Activated CD4-positive, alpha-beta T cell treated with anti-CD3 and anti-CD28 coated beads for 36 hours (primary cell): Measurements from ENCODE around the gene PNLDC1. TPM values are rescaled to one million over a fixed set of nuclear protein-coding genes. Genes with fewer than 3 reads are reported as not detected.

ENCODE experiments used
- ATAC-seq: fragments of 200-7000 bp; cut with Tn5 transposase; one replicate; pipeline ENCODE4 v1.10.0; 2021; ENCODE audit warnings: mild to moderate bottlenecking, moderate library complexity
- CTCF ChIA-PET: fragments of 350-600 bp; sonication (Branson Sonifier 250); formaldehyde crosslinking; loops from one replicate; lab custom pipeline; 2021; ENCODE audit warnings: antibody characterized with exemption; lab: Charles Lee
- POLR2A ChIA-PET: fragments of 350-600 bp; sonication (Branson Sonifier 250); formaldehyde crosslinking; loops from one replicate; lab custom pipeline; 2021; ENCODE audit warnings: antibody characterized with exemption, inconsistent platforms; lab: Charles Lee
- DNase-seq: peaks from one replicate; pipeline ENCODE4 v3.0.0-alpha.2; 2020
- H3K27ac Mint-ChIP-seq: one replicate; pipeline ENCODE4 v1.8.0; 2021; ENCODE audit warnings: mixed read lengths
- H3K27me3 Mint-ChIP-seq: one replicate; pipeline ENCODE4 v1.8.0; 2021; ENCODE audit warnings: mixed read lengths
- H3K36me3 Mint-ChIP-seq: one replicate; pipeline ENCODE4 v1.8.0; 2021; ENCODE audit warnings: low read depth, mixed read lengths
- H3K4me1 Mint-ChIP-seq: one replicate; pipeline ENCODE4 v1.8.0; 2021; ENCODE audit warnings: mixed read lengths
- H3K4me3 Mint-ChIP-seq: one replicate; pipeline ENCODE4 v1.8.0; 2021; ENCODE audit warnings: mild to moderate bottlenecking, moderate library complexity, mixed read lengths
- H3K9me3 Mint-ChIP-seq: one replicate; pipeline ENCODE4 v1.8.0; 2021; ENCODE audit warnings: low read depth, mixed read lengths
- intact Hi-C, 2 experiments: fragments of 100-400 bp; cut with DNase I in 1 of 2; cut with micrococcal nuclease in 1 of 2; formaldehyde crosslinking; loops; one replicate each; pipeline versions ENCODE4 v1.14.2 to v1.15.1; 2022 to 2024; cut with DNase I, micrococcal nuclease
- total RNA-seq, 2 experiments: library from RNA; stranded (reverse); gene quantifications; one replicate each; pipeline ENCODE4 v1.2.3, GENCODE V29; 2021

The PNLDC1 gene
- total RNA-seq, 2 experiments from 2014 or later = 0.11 TPM

GRCh38 chr6:159761129-159761872 is 38.8 kb upstream of the PNLDC1 start:
- H3K36me3 Mint-ChIP-seq = peaks cover 48% of the 10 kb centered on the region

DNA sequence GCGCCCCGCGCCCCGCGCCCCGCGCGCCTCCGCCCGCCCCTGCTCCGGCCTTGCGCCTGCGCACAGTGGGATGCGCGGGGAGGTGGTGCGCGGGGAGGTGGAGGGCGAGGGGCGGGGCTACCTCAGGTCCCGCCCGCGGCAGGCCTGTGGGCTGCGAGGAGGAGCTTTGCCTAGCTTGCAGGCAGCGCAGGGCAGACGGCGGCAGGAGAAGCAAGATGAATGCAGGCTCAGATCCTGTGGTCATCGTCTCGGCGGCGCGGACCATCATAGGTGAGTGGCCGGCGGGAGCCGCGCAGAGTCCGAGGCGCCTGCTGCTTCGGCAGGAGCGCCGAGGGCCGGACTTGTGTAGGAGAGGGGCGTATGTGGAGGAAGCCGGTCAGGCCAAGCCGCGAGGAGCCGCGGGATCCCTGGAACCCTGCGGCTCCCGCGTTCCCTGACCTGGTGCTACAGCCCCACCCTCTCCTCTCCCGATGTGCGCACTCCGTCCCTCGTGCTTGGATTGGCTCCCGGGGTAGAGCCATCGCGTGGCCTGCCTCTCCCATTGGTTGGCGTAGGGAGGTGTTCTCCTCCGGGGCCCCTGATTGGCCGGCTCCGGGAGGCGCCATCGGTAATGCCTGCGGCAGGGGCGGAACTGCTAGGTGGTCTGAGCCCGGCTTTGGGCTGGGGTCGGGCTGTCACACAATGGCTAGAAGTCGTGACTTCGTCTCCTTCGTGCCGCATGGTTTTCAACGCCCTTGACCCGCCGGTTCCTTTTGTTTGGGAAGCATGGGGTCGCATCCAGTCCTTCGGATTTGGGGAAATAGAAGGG is 38.0 kb upstream of the PNLDC1 start, which contains the start of gene ACAT2:
ACAT2 (plus strand) TSS at position 173 of the 808 bp plus-strand sequence; CDS start at position 216, 43 bp downstream.
- DNase-seq = peak; percentile 96
- peak within 1 kb of the TSS; percentile 95 for H3K27ac Mint-ChIP-seq
- H3K9me3 Mint-ChIP-seq = no peaks in the 10 kb centered on the region
- peak within 1 kb of the TSS; percentile 95 for H3K4me3 Mint-ChIP-seq
- ChIA-PET POLR2A (interaction anchor here (0.5 to 4.3 kb wide), 7 partner anchors 10 to 65 kb away, joined by 3 to 24 read pairs (median 4); partner anchors contain the start of genes TCP1 and WTAP), CTCF (interaction anchor here (1.0 to 1.9 kb wide), 5 partner anchors 20 to 38 kb away, joined by 3 to 7 read pairs (median 4); partner anchors contain the start of gene WTAP)
- intact Hi-C loops = loop anchor here (1.0 to 2.0 kb wide), 5 partner anchors 27 to 206 kb away; partner anchors contain the start of genes TCP1 (in 2 of the 2), WTAP (in 2 of the 2) and SOD2 (in 1 of the 2)
- H3K27me3 Mint-ChIP-seq = no peaks in the 10 kb centered on the region
- ATAC-seq = peak; percentile 97
- peaks cover 27% of the 10 kb centered on the region for H3K4me1 Mint-ChIP-seq
- H3K36me3 Mint-ChIP-seq = peaks cover 50% of the 10 kb centered on the region

More at GRCh38 chr6:159761129-159761872, 38.8 kb upstream of the PNLDC1 start:
- ChIA-PET POLR2A (interaction anchor here (0.7 to 4.3 kb wide), 7 partner anchors 8 to 64 kb away, joined by 3 to 24 read pairs (median 3); partner anchors contain the start of genes TCP1 and WTAP), CTCF (interaction anchor here (1.0 to 1.9 kb wide), 5 partner anchors 21 to 37 kb away, joined by 3 to 7 read pairs (median 4); partner anchors contain the start of gene WTAP)
- intact Hi-C loops = loop anchor here in 1 of 2 experiments (1.0 to 2.0 kb wide), 2 partner anchors 34 to 70 kb away; partner anchors contain the start of gene WTAP
- H3K4me1 Mint-ChIP-seq = peaks cover 23% of the 10 kb centered on the region
- peak; percentile 48 for DNase-seq
- no peaks in the 10 kb centered on the region for H3K9me3 Mint-ChIP-seq
- H3K27ac Mint-ChIP-seq = peak overlapping the region; percentile 94
- H3K27me3 Mint-ChIP-seq = no peaks in the 10 kb centered on the region
- peak overlapping the region; percentile 95 for H3K4me3 Mint-ChIP-seq
- no peak for ATAC-seq

- CTCF ChIA-PET = interaction anchor here (0.6 kb wide), 1 partner anchor 32 kb away, joined by 3 read pairs; no protein-coding TSS in a partner anchor
- peak overlapping the region; percentile 95 for H3K4me3 Mint-ChIP-seq
- POLR2A ChIA-PET = interaction anchor here (4.3 kb wide), 1 partner anchor 26 kb away, joined by 24 read pairs; the partner anchor contains the start of gene TCP1
- intact Hi-C loops = loop anchor here (1.0 kb wide), 4 partner anchors 27 to 206 kb away; partner anchors contain the start of genes TCP1 (in 2 of the 2), SOD2 (in 1 of the 2) and WTAP (in 1 of the 2)
- no peaks in the 10 kb centered on the region for H3K9me3 Mint-ChIP-seq
- DNase-seq (peak; percentile 42), ATAC-seq (no peak)
- peaks cover 28% of the 10 kb centered on the region for H3K4me1 Mint-ChIP-seq
- peaks cover 55% of the 10 kb centered on the region for H3K36me3 Mint-ChIP-seq
- H3K27me3 Mint-ChIP-seq = no peaks in the 10 kb centered on the region
- H3K27ac Mint-ChIP-seq = peak overlapping the region; percentile 95
Observed at GRCh38 chr6:159762681-159763293, 37.3 kb upstream of the PNLDC1 start.

- no peak for DNase-seq
- no peak for ATAC-seq
- POLR2A ChIA-PET = interaction anchor here (1.5 kb wide), 1 partner anchor 10 kb away, joined by 3 read pairs; no protein-coding TSS in a partner anchor
- peaks cover 70% of the 10 kb centered on the region for H3K36me3 Mint-ChIP-seq
- H3K9me3 Mint-ChIP-seq = peaks cover 2% of the 10 kb centered on the region
- CTCF ChIA-PET = no interaction called here
- peaks cover 21% of the 10 kb centered on the region for H3K4me1 Mint-ChIP-seq
- intact Hi-C loops = no loop called here
- no peaks in the 10 kb centered on the region for H3K27me3 Mint-ChIP-seq
- peak overlapping the region; percentile 25 for H3K27ac Mint-ChIP-seq
- no peak overlapping the region for H3K4me3 Mint-ChIP-seq
Observed at GRCh38 chr6:159766906-159767305, 33.2 kb upstream of the PNLDC1 start.

DNA sequence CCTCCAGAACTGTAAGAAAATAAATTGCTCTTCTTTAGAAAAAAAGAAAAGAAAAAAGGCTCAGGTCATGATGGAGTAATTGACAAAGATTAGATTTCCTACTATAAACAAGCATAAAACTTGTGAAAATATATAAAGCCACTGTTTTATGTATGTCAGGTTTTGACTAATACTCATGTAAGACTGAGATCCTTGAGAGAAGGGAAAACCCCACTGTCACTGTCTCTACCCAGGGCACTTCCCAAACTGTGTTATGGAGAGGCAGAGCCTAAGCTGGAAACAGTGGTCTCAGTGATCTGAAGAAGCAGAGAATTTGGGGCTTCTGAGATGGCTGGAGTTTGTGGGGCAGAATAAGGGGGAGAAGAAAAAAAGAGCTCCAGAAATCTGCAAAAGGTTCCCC is 30.6 kb upstream of the PNLDC1 start:
- DNase-seq (no peak), ATAC-seq (peak; percentile 86)
- H3K27ac Mint-ChIP-seq = no peak overlapping the region
- no peaks in the 10 kb centered on the region for H3K27me3 Mint-ChIP-seq
- H3K36me3 Mint-ChIP-seq = peaks cover 62% of the 10 kb centered on the region
- H3K9me3 Mint-ChIP-seq = peaks cover 2% of the 10 kb centered on the region
- no peak overlapping the region for H3K4me3 Mint-ChIP-seq
- peaks cover 17% of the 10 kb centered on the region for H3K4me1 Mint-ChIP-seq
- ChIA-PET POLR2A (interaction anchor here (0.6 to 0.7 kb wide), 2 partner anchors 8 to 38 kb away, joined by 3 read pairs; no protein-coding TSS in a partner anchor), CTCF (interaction anchor here (0.6 to 1.4 kb wide), 5 partner anchors 11 to 37 kb away, joined by 3 to 5 read pairs (median 3); no protein-coding TSS in a partner anchor)
- intact Hi-C loops = no loop called here

DNA sequence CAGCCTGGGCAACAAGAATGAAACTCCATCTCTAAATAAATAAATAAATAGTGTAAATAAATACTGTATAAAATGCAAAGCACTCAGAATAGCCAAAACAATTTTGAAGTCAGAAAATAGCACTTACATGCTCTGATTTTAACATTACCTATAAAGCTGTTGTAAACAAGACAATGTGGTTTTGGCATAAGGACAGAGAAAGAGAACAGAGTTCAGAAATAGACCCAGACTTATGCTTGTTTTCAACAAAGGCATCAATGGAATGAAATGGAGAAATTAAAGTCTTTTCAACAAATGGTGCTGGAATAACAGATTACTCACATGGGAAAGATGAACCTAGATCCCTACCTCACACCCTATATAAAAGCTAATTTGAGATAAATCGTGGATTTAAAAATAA is 27.9 kb upstream of the PNLDC1 start:
- intact Hi-C loops = no loop called here

DNA sequence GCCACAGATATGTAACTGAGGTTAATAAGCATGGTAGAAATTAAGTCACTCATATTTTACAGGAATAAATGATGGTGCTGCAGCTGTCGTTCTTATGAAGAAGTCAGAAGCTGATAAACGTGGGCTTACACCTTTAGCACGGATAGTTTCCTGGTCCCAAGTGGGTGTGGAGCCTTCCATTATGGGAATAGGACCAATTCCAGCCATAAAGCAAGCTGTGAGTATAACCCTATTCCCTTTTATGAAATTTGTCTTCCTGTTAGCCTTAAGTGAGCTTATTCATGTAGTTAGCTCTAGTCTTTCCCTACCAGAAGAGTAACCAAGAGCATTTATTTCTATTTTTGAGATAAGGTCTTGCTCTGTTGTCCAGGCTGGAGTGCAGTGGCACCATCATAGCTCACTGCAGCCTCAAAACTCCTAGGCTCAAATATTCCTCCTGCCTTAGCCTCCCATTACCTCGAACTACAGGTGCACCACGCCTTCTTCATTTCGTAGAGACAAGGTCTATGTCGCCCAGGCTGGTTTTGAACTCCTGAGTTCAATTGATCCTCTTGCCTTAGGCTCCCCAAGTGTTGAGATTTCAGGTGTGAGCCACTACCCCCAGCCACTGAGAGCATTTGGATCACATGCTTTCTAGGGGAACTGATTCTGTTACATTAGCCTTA is 22.7 kb upstream of the PNLDC1 start:
- H3K36me3 Mint-ChIP-seq = peaks cover 51% of the 10 kb centered on the region
- H3K4me1 Mint-ChIP-seq = peaks cover 9% of the 10 kb centered on the region
- no peaks in the 10 kb centered on the region for H3K9me3 Mint-ChIP-seq
- intact Hi-C loops = no loop called here
- H3K4me3 Mint-ChIP-seq = no peak overlapping the region
- peak overlapping the region; percentile 6 for H3K27ac Mint-ChIP-seq
- POLR2A ChIA-PET = interaction anchor here (0.9 to 1.0 kb wide), 2 partner anchors 11 to 16 kb away, joined by 3 read pairs; partner anchors contain the start of gene ACAT2
- H3K27me3 Mint-ChIP-seq = no peaks in the 10 kb centered on the region
- DNase-seq = no peak
- CTCF ChIA-PET = interaction anchor here (1.1 kb wide), 1 partner anchor 74 kb away, joined by 3 read pairs; no protein-coding TSS in a partner anchor
- no peak for ATAC-seq

More for the DNA sequence above, 27.9 kb upstream of the PNLDC1 start:
- CTCF ChIA-PET = no interaction called here
- peaks cover 10% of the 10 kb centered on the region for H3K4me1 Mint-ChIP-seq
- ATAC-seq (no peak), DNase-seq (no peak)
- H3K36me3 Mint-ChIP-seq = peaks cover 48% of the 10 kb centered on the region
- no peak overlapping the region for H3K27ac Mint-ChIP-seq
- POLR2A ChIA-PET = interaction anchor here (1.1 to 1.2 kb wide), 2 partner anchors 10 kb away, joined by 4 read pairs; partner anchors contain the start of gene ACAT2
- H3K4me3 Mint-ChIP-seq = no peak overlapping the region
- H3K9me3 Mint-ChIP-seq = peaks cover 2% of the 10 kb centered on the region
- no peaks in the 10 kb centered on the region for H3K27me3 Mint-ChIP-seq

- ATAC-seq (no peak), DNase-seq (no peak)
- CTCF ChIA-PET = no interaction called here
- H3K27me3 Mint-ChIP-seq = no peaks in the 10 kb centered on the region
- POLR2A ChIA-PET = no interaction called here
- H3K36me3 Mint-ChIP-seq = peaks cover 59% of the 10 kb centered on the region
- peaks cover 17% of the 10 kb centered on the region for H3K4me1 Mint-ChIP-seq
- no peak overlapping the region for H3K4me3 Mint-ChIP-seq
- intact Hi-C loops = no loop called here
- no peaks in the 10 kb centered on the region for H3K9me3 Mint-ChIP-seq
- H3K27ac Mint-ChIP-seq = peak overlapping the region; percentile 17
Observed at GRCh38 chr6:159778131-159778530, 21.9 kb upstream of the PNLDC1 start.

DNA sequence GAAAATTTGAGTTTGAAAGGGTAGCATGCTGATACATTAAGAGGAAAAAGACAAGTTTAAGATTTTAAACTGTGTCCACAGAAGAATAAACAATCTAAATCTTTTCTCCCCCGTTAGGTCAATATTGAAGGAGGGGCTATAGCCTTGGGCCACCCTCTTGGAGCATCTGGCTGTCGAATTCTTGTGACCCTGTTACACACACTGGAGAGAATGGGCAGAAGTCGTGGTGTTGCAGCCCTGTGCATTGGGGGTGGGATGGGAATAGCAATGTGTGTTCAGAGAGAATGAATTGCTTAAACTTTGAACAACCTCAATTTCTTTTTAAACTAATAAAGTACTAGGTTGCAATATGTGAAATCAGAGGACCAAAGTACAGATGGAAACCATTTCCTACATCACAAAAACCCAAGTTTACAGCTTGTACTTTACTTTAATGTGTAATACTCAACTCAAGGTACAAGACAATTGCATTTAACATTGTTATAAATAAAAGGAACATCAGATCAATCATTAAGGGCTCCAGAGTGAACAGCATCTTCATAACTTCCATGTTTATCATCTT is 21.5 kb upstream of the PNLDC1 start:
- Mint-ChIP-seq H3K4me3 (no peak overlapping the region), H3K9me3 (no peaks in the 10 kb centered on the region), H3K27ac (peak overlapping the region; percentile 17), H3K4me1 (peaks cover 20% of the 10 kb centered on the region), H3K27me3 (no peaks in the 10 kb centered on the region), H3K36me3 (peaks cover 61% of the 10 kb centered on the region)
- no peak for ATAC-seq
- intact Hi-C loops = no loop called here
- ChIA-PET POLR2A (no interaction called here), CTCF (no interaction called here)
- no peak for DNase-seq
